HL-60 (cell line): ENCODE results near the gene TXNRD2.

ENCODE experiments used
- GABPA ChIP-seq: IDR thresholded peaks from 2 replicates; pipeline ENCODE4 v1.6.1; 2012; ENCODE audit warnings: low read depth
- POLR2AphosphoS5 ChIP-seq: IDR thresholded peaks from 2 replicates; pipeline ENCODE4 v1.6.1; 2012; ENCODE audit warnings: low read depth
- REST ChIP-seq: IDR thresholded peaks from 2 replicates; pipeline ENCODE4 v1.6.1; 2012; ENCODE audit warnings: low read depth; ENCODE audit not compliant: insufficient replicate concordance
- TF ChIP-seq, protein P1 (sequence below): IDR thresholded peaks from one replicate; pipeline ENCODE4 v1.5.1; 2011; ENCODE audit warnings: low read length, control low read depth, inconsistent platforms; ENCODE audit not compliant: insufficient read depth

DNA sequence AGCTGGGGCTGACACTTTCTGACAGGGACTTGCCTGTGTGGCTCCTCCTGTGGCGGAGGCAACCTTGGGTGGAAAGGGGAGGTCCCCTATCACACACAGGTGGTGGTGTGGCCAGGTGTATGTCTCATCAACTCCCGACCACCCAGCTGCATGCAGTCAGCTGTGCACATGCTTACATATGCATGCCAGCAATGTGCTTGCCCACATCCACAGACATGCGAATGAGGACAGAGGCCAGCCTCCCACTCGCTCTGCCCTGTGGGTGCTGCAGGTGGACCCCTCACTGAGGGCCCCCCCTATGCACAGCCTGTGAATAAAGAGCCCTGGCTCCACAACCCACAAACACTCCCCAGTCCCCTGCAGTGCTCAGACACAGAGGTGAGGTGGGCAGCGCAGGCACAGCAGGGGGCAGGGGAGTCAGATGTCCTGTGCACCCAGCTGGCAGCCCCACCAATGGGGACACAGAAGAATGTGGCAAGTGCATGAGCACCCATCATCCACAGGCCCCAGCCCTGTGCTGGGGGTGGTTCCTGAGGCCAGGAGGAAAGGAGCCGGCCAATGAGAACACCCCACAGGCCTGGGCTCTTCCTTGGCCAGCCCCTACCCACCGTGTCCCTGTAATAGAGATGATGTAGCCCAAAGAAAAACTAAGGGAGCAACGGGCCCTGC, 96.4 kb downstream of the TXNRD2 start:
- TF ChIP-seq, protein P1, sequence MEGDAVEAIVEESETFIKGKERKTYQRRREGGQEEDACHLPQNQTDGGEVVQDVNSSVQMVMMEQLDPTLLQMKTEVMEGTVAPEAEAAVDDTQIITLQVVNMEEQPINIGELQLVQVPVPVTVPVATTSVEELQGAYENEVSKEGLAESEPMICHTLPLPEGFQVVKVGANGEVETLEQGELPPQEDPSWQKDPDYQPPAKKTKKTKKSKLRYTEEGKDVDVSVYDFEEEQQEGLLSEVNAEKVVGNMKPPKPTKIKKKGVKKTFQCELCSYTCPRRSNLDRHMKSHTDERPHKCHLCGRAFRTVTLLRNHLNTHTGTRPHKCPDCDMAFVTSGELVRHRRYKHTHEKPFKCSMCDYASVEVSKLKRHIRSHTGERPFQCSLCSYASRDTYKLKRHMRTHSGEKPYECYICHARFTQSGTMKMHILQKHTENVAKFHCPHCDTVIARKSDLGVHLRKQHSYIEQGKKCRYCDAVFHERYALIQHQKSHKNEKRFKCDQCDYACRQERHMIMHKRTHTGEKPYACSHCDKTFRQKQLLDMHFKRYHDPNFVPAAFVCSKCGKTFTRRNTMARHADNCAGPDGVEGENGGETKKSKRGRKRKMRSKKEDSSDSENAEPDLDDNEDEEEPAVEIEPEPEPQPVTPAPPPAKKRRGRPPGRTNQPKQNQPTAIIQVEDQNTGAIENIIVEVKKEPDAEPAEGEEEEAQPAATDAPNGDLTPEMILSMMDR: no peak
- TF ChIP-seq POLR2AphosphoS5 (no peak), GABPA (no peak), REST (no peak)
